Measurements from ENCODE around the gene SSPN. TPM values are rescaled to one million over a fixed set of nuclear protein-coding genes. Genes with fewer than 3 reads are reported as not detected.
A peak's percentile ranks its signal among the peaks of the same experiment; 100 is the strongest.

Gene SSPN
- total RNA-seq, 1 experiment from 2014 or later = 10.4 TPM

GRCh38 chr12:26182377-26182776 lies 13.0 kb upstream of the SSPN start:
- H3K4me3 ChIP-seq = no peak overlapping the region
- no peak overlapping the region for H2AFZ ChIP-seq
- no peaks in the 10 kb centered on the region for H3K36me3 ChIP-seq (ENCODE audit: low read depth)
- H3K9me3 ChIP-seq (ENCODE audit: insufficient read depth, low read depth) = peaks cover 1% of the 10 kb centered on the region; the same call in 1 of the 2 replicates
- intact Hi-C loops (cut with micrococcal nuclease; ENCODE audit: unreplicated experiment) = no loop called here
- H4K20me1 ChIP-seq (ENCODE audit: insufficient read depth) = no peaks in the 10 kb centered on the region
- no peak overlapping the region for H3K27ac ChIP-seq
- H3K79me2 ChIP-seq (ENCODE audit: low read depth) = no peaks in the 10 kb centered on the region
- no peaks in the 10 kb centered on the region for H3K9me2 ChIP-seq (ENCODE audit: insufficient read depth)
- H3K27me3 ChIP-seq (ENCODE audit: insufficient read depth, low read depth) = no peaks in the 10 kb centered on the region
- no peak overlapping the region for H3K4me2 ChIP-seq
- CTCF ChIA-PET = no interaction called here
- no peak for TF ChIP-seq EZH2 (IDR thresholded peaks at IDR 0.05; ENCODE audit: low read depth)
- TF ChIP-seq, protein P1, sequence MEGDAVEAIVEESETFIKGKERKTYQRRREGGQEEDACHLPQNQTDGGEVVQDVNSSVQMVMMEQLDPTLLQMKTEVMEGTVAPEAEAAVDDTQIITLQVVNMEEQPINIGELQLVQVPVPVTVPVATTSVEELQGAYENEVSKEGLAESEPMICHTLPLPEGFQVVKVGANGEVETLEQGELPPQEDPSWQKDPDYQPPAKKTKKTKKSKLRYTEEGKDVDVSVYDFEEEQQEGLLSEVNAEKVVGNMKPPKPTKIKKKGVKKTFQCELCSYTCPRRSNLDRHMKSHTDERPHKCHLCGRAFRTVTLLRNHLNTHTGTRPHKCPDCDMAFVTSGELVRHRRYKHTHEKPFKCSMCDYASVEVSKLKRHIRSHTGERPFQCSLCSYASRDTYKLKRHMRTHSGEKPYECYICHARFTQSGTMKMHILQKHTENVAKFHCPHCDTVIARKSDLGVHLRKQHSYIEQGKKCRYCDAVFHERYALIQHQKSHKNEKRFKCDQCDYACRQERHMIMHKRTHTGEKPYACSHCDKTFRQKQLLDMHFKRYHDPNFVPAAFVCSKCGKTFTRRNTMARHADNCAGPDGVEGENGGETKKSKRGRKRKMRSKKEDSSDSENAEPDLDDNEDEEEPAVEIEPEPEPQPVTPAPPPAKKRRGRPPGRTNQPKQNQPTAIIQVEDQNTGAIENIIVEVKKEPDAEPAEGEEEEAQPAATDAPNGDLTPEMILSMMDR (conservative IDR thresholded peaks at IDR 0.05) = no peak
- no TSS peak for BruUV-seq (replicated peaks)
- no peak for DNase-seq
- peaks cover 32% of the 10 kb centered on the region for H3K4me1 ChIP-seq (replicated peaks; ENCODE audit: insufficient read depth)
- peaks cover 17% of the 10 kb centered on the region for H3F3A ChIP-seq (ENCODE audit: insufficient read depth, low read depth)
- POLR2A ChIA-PET (ENCODE audit: unreplicated experiment) = no interaction called here

DNA sequence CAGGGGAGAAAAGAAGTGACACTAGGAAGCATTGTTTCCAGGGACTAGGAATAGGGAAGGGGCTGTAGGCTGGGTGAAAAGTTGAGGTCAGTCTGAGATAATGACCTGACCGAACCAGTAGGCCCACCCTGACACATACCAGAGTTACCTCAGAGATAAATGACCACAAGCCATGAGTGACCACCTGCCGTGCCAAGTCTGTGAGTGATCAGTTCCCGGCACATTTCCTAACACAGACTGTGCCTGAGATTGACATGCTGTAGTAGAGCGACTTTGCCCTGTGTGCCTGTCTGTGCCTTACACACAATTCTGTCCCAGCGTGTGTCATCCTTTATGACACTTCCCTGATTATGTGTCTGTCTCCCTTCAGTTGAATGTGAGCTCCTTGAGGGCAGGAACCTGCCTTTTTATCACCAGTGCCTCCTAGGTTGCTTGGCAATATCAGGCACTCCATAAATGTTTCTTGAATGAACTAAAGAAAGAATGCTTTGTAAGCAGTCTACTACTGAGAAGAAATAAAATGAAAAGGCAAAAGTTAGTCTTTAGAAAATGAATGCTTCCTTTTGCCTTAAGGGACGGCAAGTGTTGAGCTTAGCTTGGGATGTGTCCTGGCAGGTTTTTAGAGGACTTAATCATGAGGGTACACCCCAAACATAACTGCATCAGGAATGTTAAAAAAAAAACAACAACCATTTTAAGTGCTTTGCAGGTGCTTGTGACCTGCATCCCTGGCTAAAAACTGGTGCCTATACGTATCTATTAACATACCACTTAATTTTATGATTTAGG lies 9.6 kb upstream of the SSPN start:
- H4K20me1 ChIP-seq (ENCODE audit: insufficient read depth) = no peaks in the 10 kb centered on the region
- no peaks in the 10 kb centered on the region for H3K79me2 ChIP-seq (ENCODE audit: low read depth)
- DNase-seq = peak; percentile 74 to 89
- peak overlapping the region; percentile 71; the same call in 1 of the 2 replicates for H2AFZ ChIP-seq
- peak overlapping the region; percentile 1; the same call in 1 of the 2 replicates for H3K4me3 ChIP-seq
- H3K9me2 ChIP-seq (ENCODE audit: insufficient read depth) = no peaks in the 10 kb centered on the region
- ChIA-PET POLR2A (ENCODE audit: unreplicated experiment) (interaction anchor here (0.7 to 0.8 kb wide), 2 partner anchors 27 to 58 kb away, joined by 7 to 16 read pairs; no protein-coding TSS in a partner anchor), CTCF (no interaction called here)
- peaks cover 9% of the 10 kb centered on the region for H3K9me3 ChIP-seq (ENCODE audit: insufficient read depth, low read depth)
- no peaks in the 10 kb centered on the region for H3K27me3 ChIP-seq (ENCODE audit: insufficient read depth, low read depth)
- peaks cover 51% of the 10 kb centered on the region for H3K4me1 ChIP-seq (replicated peaks; ENCODE audit: insufficient read depth)
- no TSS peak for BruUV-seq (replicated peaks)
- intact Hi-C loops (cut with micrococcal nuclease; ENCODE audit: unreplicated experiment) = loop anchor here (2.0 to 5.0 kb wide), 3 partner anchors 51 to 217 kb away; no protein-coding TSS in a partner anchor
- H3K4me2 ChIP-seq = peak overlapping the region; percentile 62
- TF ChIP-seq, protein P1 (conservative IDR thresholded peaks at IDR 0.05) = no peak
- no peak for TF ChIP-seq EZH2 (IDR thresholded peaks at IDR 0.05; ENCODE audit: low read depth)
- peak overlapping the region; percentile 63 for H3K27ac ChIP-seq
- no peaks in the 10 kb centered on the region for H3K36me3 ChIP-seq (ENCODE audit: low read depth)
- H3F3A ChIP-seq (ENCODE audit: insufficient read depth, low read depth) = peaks cover 17% of the 10 kb centered on the region

DNA sequence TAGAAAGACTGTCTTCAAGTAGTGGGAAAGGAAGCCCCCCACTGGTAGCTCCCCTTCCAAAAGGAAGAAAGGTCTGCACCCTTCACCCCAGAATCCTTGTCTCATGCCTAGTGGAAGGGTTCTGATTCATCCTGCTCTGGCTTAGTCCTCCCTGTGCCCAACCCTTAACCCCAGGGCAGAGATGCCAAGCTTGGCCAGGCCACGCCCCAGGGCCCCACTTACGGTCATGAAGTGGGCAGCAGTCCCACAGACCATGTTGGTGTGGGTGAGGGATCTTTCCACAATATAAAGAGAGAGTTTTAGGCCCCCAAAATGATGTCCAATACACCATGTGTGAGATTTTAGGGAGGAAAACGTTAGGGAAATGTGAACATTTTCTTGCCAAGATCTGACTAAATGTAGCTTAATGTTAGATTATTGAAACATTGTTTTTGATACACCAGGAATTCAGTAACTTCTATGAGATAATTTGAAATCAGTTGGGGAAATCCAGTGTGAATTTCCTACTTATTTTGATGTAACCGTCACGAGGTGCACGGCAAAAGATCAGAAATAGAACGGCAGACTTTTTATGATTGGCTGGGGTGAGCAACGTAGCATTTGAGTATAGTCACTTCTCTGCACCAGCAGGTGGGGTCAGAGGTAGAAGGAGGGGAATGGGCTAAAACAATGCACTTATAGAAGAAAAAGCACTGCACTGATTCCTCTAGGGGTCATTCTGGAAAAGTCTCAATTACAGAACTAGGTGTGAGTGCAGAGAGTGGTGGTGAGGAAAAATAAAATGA lies 8.2 kb upstream of the SSPN start:
- H3F3A ChIP-seq (ENCODE audit: insufficient read depth, low read depth) = peaks cover 22% of the 10 kb centered on the region
- CTCF ChIA-PET = interaction anchor here (0.5 kb wide), 1 partner anchor 67 kb away, joined by 4 read pairs; no protein-coding TSS in a partner anchor
- H3K4me1 ChIP-seq (replicated peaks; ENCODE audit: insufficient read depth) = peaks cover 51% of the 10 kb centered on the region
- POLR2A ChIA-PET (ENCODE audit: unreplicated experiment) = no interaction called here
- H3K27me3 ChIP-seq (ENCODE audit: insufficient read depth, low read depth) = no peaks in the 10 kb centered on the region
- H3K79me2 ChIP-seq (ENCODE audit: low read depth) = no peaks in the 10 kb centered on the region
- no peaks in the 10 kb centered on the region for H3K9me2 ChIP-seq (ENCODE audit: insufficient read depth)
- H3K36me3 ChIP-seq (ENCODE audit: low read depth) = no peaks in the 10 kb centered on the region
- H3K9me3 ChIP-seq (ENCODE audit: insufficient read depth, low read depth) = peaks cover 9% of the 10 kb centered on the region
- intact Hi-C loops (cut with micrococcal nuclease; ENCODE audit: unreplicated experiment) = loop anchor here (5.0 kb wide), 1 partner anchor 215 kb away; no protein-coding TSS in a partner anchor
- no peak overlapping the region for H3K27ac ChIP-seq
- H4K20me1 ChIP-seq (ENCODE audit: insufficient read depth) = no peaks in the 10 kb centered on the region
- no peak overlapping the region for H2AFZ ChIP-seq
- no peak overlapping the region for H3K4me3 ChIP-seq
- peak overlapping the region; percentile 9; the same call in 1 of the 2 replicates for H3K4me2 ChIP-seq
- no TSS peak for BruUV-seq (replicated peaks)
- DNase-seq = no peak
- TF ChIP-seq, protein P1 (conservative IDR thresholded peaks at IDR 0.05) = no peak
- TF ChIP-seq EZH2 (IDR thresholded peaks at IDR 0.05; ENCODE audit: low read depth) = no peak

Measured in PC-9 (cell line).